Mesodermal cell (in vitro differentiated cells): ENCODE data around the gene ANKH.

ENCODE experiments used
- H3K27ac ChIP-seq: 2 replicates; pipeline ENCODE4 v1.7.0; 2013; ENCODE audit warnings: mild to moderate bottlenecking, low read depth, low read length, moderate library complexity; ENCODE audit not compliant: severe bottlenecking
- H3K36me3 ChIP-seq: 2 replicates; pipeline ENCODE4 v1.7.1; 2013; ENCODE audit warnings: mild to moderate bottlenecking, low read length, moderate library complexity; ENCODE audit not compliant: control insufficient read depth, insufficient read depth
- H3K4me1 ChIP-seq: one replicate; pipeline ENCODE4 v1.7.1; 2013; ENCODE audit warnings: mild to moderate bottlenecking, low read length; ENCODE audit not compliant: insufficient read depth, control insufficient read depth, poor library complexity, severe bottlenecking
- H3K4me3 ChIP-seq: 2 replicates; pipeline ENCODE4 v1.7.0; 2013; ENCODE audit warnings: low read length, control low read depth, mild to moderate bottlenecking; ENCODE audit not compliant: insufficient read depth, poor library complexity, severe bottlenecking; ENCODE audit errors: extremely low read depth
- H3K9me3 ChIP-seq: 2 replicates; pipeline ENCODE4 v1.7.1; 2013; ENCODE audit warnings: mild to moderate bottlenecking, low read length, moderate library complexity; ENCODE audit not compliant: control insufficient read depth
- WGBS, 2 experiments: methylation state at CpG; one replicate each; pipeline ENCODE4 v1.1.5; 2013; ENCODE audit warnings: missing lambda C conversion rate in 2 of 2; ENCODE audit not compliant: insufficient coverage in 2 of 2; 5-methylcytosine and 5-hydroxymethylcytosine counted together

ANKH gene

DNA sequence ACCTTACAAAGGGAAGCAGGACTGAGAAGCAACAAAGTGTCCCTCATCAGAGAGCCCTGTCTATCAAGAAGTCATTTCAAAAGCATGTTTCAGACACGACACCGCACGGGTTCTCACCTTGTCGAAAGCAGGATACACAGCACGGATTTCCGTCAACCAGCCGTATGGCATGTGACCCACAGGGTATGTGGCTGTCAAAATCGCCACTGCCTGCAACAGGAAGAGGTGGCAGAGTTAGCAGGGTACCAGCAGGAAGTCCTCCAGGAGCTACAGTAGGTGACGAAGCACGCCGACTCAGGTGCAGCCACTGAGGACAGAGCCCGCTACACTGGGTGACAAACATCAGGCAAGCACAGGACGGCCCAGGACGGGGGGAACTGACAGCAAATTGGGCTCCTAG lies 125.8 kb downstream of the ANKH start:
- 87 to 90% methylated on average over 14 of the region's 14 CpGs for WGBS, 2 experiments
- Histone ChIP-seq H3K4me3 (no peak overlapping the region), H3K36me3 (peaks cover 4% of the 10 kb centered on the region), H3K9me3 (no peaks in the 10 kb centered on the region), H3K4me1 (no peaks in the 10 kb centered on the region), H3K27ac (no peak overlapping the region)

DNA sequence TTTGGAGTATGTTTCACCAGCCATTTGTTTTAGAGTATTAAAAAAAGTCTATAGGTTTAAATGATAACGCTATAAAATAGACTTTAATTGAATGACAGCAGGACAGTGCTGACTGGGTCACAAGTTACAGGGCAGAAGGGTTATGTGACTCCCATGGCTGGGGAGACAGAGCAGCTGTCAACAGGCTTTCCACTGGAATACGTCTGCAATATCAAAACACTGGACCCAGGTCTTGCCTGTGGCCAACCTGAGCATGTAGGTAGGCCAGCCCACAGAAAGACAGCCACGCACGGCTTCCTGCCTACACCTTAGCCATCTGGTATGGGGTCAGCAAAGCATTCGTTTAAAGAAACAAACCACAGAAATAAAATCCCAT lies 126.4 kb downstream of the ANKH start:
- Histone ChIP-seq H3K4me1 (no peaks in the 10 kb centered on the region), H3K9me3 (no peaks in the 10 kb centered on the region), H3K27ac (no peak overlapping the region), H3K4me3 (no peak overlapping the region), H3K36me3 (peaks cover 5% of the 10 kb centered on the region)
- WGBS, 2 experiments, result 94% methylated on average over 2 to 4 of the region's 5 CpGs

DNA sequence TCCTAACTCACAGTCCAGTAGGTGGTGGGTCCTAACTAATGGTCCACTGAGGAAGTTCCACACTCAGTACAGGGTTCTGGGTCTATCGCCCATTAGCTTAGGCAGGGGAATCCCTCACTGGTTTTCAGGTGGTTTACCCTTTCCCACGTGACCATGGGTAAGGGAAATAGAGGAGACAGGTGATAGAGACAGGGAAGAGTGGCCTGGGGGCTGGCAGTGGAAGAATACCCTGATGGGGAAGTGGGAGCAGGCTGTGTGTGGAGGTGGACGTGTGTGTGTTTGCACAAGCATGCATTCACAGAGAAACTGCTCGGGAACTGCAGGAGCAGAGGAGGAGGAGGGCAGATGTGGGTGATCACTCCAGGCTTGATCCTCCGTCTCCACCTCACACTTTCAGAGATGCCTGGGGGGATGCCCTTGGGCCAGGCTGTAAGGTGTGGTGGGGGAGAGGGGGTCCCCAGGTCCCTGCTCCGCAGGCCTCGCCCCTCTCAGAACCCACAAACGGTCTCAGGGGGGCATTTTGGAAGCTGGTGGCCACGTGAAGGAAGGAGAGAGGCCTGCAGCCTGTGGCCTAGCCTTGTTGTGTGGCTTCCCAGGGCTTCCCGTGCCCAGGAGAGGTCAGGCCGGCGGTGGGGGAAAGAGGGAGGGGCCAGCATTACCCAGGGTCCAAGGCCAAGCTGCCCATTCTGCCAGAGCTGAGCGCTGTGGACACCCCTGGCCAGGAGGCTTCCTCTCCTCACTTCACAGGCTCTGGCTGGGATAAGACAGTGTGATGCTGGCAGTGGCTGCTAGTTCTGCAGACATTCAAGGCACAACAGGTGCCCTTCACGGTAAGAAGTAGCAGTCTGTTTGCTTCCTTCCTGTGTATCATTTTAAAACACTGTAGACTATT lies 127.0 kb downstream of the ANKH start:
- no peak overlapping the region for H3K4me3 ChIP-seq
- H3K27ac ChIP-seq, result no peak overlapping the region
- H3K36me3 ChIP-seq, result peaks cover 5% of the 10 kb centered on the region
- H3K9me3 ChIP-seq, result no peaks in the 10 kb centered on the region
- H3K4me1 ChIP-seq, result no peaks in the 10 kb centered on the region
- 83 to 96% methylated on average over 10 to 11 of the region's 14 CpGs for WGBS, 2 experiments

DNA sequence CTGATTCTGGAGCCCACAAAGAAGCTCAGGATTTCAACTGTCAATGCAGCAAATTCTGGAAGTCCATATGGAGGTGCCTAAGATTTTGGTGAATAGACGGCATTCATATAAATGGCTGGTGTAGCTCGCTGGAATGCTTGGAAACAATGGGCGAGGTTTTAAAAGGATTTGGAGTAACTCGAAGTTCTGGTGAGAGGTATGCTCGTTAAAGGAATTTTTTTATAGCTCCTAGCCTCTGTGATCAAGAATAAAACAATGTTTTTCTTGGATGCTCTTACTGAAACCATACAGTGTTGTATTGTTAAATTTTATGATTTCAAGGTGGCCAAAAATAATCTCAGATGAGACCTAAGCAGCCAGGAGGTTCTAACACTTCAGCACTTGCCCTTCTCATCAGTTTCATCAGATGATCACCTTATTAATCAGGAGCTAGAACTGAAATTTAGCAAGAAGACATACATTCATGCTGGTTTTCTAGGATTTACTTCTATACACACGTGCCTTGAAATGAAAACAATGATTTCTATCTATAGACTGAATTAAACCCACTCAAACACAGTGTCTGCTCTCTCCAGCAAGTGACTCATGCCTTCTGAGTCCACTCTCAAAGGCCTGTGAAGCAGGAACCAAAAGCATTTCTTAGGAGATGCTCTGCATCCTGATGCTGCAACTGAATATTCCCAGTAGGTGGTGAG lies 127.8 kb downstream of the ANKH start:
- Histone ChIP-seq H3K36me3 (peaks cover 5% of the 10 kb centered on the region), H3K27ac (no peak overlapping the region), H3K4me3 (no peak overlapping the region), H3K9me3 (no peaks in the 10 kb centered on the region), H3K4me1 (no peaks in the 10 kb centered on the region)
- 85 to 93% methylated on average over 5 to 6 of the region's 6 CpGs for WGBS, 2 experiments

DNA sequence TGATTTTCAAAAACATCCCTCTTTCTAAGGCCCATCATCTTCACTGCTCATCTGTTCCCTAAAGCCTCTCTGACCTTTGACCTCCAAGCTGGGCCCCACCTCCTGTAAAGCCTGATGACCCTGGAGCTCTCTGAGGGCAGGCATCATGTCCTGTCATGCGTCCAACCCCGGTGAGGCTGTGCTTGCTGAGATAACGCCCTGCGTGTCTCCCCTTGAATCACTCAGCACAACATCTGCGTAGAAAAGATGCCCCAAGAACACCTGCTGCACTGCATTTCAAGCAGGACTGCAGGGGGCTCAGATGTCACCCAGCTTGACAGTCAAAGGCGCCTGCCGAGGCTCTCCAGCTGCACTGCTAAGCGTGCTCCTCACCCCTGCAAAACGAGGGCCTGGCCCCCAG lies 129.1 kb downstream of the ANKH start:
- no peak overlapping the region for H3K27ac ChIP-seq
- H3K4me1 ChIP-seq, result no peaks in the 10 kb centered on the region
- H3K4me3 ChIP-seq, result no peak overlapping the region
- 86 to 95% methylated on average over 8 to 9 of the region's 9 CpGs for WGBS, 2 experiments
- H3K9me3 ChIP-seq, result no peaks in the 10 kb centered on the region
- peaks cover 5% of the 10 kb centered on the region for H3K36me3 ChIP-seq

DNA sequence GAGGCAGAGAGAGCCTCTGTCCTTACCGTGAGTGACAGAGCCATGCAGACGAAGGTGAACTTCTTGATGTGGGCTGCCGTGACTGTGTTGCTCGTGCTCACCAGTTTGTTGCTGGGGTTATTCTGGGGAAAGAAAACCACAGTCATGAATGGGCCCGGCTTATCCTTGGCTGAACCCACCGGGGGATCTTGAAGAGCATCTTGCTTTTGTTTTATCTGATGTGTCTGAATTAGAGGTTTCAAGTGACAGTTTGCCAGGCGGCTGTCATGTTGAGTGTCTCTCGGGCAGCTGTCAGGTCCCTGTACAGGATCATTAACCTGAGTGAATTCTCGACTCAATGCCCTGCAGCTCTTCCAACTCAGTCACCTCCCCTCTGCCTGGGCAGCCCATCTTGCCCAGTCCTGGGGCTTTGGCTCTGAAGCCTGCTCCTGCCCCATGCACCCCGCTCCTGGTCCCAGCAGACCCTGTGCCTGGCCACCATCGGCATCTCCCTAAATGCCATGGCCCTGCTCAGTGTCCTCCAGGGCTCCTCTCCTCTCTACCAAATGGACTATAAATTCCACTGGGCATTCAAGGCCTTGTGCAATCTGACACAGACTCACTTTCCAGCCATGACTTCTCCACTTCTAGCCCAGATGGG lies 129.7 kb downstream of the ANKH start:
- Histone ChIP-seq H3K4me1 (no peaks in the 10 kb centered on the region), H3K9me3 (no peaks in the 10 kb centered on the region), H3K27ac (no peak overlapping the region), H3K36me3 (peaks cover 5% of the 10 kb centered on the region), H3K4me3 (no peak overlapping the region)
- WGBS, 2 experiments, result 87 to 93% methylated on average over 9 to 10 of the region's 11 CpGs

DNA sequence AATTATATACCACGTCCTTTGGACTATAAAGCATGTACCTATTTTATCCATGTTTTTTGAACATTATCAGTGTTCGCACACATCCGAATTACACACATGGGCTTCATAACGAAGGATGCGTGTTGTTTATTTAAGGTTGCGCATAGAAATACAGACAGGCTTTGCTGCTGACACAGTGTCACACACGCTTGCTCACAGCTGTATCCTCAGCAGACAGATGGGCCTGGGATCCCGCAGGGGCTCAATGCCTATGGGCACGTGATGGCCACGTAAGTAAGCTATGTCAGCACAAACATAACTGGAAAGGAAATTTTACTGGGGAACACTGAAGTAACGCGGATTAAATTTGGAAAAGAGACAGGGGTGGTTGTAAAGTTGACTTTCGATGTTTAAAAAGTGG lies 130.4 kb downstream of the ANKH start:
- no peak overlapping the region for H3K4me3 ChIP-seq
- peaks cover 5% of the 10 kb centered on the region for H3K36me3 ChIP-seq
- H3K27ac ChIP-seq, result no peak overlapping the region
- no peaks in the 10 kb centered on the region for H3K9me3 ChIP-seq
- no peaks in the 10 kb centered on the region for H3K4me1 ChIP-seq
- 97% methylated on average over 11 to 12 of the region's 13 CpGs for WGBS, 2 experiments

DNA sequence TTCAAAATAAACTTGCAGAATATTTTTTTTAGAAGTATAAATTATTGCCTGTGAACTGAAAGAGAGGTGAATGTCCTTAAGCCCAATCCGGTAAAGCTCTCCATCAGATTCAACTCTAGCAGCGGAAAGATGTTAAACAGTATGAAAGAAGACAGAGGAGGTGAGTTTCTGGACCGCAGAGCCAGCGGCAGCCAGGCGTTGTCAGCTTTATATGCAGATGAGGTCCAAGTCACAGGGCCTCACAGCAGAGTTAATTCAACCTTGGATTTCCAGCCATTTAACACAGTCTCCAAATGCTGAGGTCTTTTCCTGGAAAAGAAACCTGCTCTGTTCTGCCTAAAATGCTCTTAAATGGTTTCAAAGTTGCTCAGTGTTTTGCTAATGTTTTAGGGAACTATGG lies 131.6 kb downstream of the ANKH start:
- Histone ChIP-seq H3K36me3 (peaks cover 5% of the 10 kb centered on the region), H3K4me3 (no peak overlapping the region), H3K9me3 (no peaks in the 10 kb centered on the region), H3K27ac (no peak overlapping the region), H3K4me1 (no peaks in the 10 kb centered on the region)
- WGBS, 2 experiments, result 84 to 85% methylated on average over 5 of the region's 5 CpGs

DNA sequence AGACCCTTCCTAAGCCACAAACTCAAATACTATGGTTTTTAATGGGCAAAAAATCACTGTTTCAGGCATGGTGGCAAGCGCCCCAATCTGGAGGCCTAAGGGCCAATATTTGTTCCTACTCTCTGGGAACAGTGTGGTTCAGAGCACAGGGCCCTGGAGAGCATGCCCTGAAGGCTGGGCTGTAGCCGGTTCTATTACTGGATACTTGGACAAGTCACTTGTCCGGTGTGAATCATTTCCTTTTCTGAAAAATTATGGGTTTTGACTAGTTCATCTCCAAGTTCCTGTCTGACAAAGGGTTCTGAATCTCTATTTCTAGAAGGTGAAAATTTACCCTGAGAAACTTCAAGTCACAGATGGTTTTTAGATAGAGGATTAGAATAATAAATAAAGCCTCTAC lies 132.0 kb downstream of the ANKH start:
- no peaks in the 10 kb centered on the region for H3K4me1 ChIP-seq
- no peak overlapping the region for H3K4me3 ChIP-seq
- WGBS, 2 experiments, result 90 to 91% methylated on average over 3 of the region's 3 CpGs
- no peak overlapping the region for H3K27ac ChIP-seq
- H3K36me3 ChIP-seq, result peaks cover 5% of the 10 kb centered on the region
- H3K9me3 ChIP-seq, result no peaks in the 10 kb centered on the region

DNA sequence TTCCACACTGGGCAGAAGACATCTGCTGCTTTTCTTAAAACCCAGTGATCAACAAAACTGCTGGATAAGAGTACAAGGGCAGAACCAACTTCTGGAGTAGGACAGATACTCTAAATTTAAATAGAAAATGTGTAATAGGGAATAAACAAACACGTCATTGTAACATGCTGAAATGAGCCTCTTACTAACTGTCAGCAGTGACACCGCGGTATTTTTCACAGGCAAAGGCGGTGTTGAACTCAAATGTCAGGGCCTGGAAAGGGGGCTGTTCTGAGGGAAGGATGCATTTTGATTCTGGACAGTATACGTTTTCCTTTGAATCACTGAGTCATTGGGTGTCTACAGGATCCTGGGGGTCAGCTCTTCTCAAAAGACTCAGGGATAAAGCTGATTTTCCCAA lies 133.5 kb downstream of the ANKH start:
- Histone ChIP-seq H3K9me3 (no peaks in the 10 kb centered on the region), H3K4me3 (no peak overlapping the region), H3K4me1 (no peaks in the 10 kb centered on the region), H3K36me3 (peaks cover 5% of the 10 kb centered on the region), H3K27ac (no peak overlapping the region)
- 93 to 95% methylated on average over 4 to 5 of the region's 5 CpGs for WGBS, 2 experiments
